ENCODE results near the gene LRRC72.
"Not testable (repeated sequence)": the region's sequence is repeated elsewhere in the genome, so short reads cannot be mapped to it uniquely, and the experiment has no call there.

The LRRC72 gene

GRCh38 chr7:16526742-16527540 lies at the start of gene LRRC72:
TSS of gene LRRC72 (plus strand) at chr7:16526825. CDS start at chr7:16526953, 128 bp downstream.
- no peak for DNase-seq

DNA sequence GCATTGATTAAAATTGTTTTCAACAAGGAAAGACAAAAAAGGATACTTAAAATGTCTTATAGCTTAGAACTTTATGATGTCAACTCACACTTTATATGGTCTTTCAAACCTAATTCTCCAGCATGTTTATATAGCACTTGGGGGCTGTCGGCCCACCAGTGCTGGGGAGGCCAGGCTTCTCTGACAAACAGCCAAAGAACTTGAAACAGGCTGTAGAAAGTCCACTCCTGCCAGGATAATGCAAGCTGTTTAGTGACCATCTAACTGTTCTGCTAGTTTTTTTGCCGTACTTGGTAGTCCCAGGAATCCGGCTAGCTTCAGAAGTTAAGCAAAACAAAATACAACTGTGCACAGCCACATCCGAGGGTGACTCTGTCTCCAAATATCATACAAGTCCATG lies 47.5 kb upstream of the LRRC72 start:
- no peak for DNase-seq

DNA sequence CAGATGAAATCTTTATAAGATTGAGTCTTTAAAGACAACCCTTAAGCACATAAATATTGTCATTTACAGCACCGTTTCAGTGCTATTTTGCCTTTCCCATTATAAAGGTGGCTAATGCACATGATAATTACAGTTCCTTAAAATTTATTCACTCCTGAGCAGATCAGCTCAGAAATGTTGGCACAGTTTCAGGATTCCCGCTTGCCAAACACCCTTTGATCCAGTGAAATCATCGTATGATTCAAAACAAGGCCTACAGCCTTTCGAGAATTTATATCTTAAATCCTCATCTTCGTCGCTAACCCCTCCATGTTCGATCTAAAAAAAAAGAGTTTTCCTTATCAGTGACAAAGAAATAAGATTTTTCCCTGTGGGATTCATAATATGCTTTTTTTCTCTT lies 47.0 kb upstream of the LRRC72 start:
- DNase-seq, result no peak

GRCh38 chr7:16484453-16485158 lies 42.0 kb upstream of the LRRC72 start:
- no peak for DNase-seq

DNA sequence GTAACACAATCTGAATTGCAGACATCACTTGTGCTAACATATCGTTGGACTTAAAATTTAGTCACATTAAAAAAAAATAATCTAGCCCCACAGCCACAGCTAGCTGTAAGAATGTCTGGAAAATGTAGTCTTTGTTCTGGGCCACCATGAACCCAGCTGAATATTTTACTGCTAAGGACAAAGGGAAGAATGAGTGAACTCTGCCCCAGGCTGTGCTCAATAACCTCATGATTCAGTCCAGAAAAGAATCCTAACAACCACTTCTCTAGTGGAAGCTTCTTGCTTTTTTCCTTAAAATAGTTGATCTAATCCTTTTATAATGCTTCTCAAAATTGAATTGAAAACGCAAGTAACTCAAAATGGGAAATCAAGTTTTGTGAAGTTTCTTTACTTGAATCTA lies 35.5 kb upstream of the LRRC72 start:
- no peak for DNase-seq

DNA sequence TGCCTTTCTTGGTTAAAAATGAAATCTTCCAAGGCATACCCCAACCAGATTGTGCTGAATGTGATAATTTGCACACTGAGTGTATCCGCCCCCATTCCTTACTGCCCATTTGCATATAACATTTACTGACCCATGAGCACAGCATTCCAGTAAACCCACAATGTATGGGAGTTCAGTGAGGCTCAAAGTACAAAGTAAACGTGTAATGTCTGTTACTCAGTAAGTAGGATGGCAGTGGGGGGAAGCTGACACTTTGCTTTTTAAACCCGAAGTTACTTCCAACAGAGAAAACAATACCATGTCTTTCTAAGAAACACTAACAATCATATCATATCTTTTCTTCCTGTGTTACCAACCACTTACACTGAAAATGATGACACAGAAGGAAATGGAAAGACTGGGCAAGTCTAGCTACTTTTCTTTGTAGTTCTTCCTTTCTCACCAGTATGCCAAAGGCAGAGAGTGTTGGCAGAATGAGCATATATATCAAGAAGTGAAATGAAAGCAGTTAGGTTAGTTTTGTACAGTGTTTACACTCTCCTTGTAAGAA lies 34.0 kb upstream of the LRRC72 start:
- DNase-seq, result no peak

DNA sequence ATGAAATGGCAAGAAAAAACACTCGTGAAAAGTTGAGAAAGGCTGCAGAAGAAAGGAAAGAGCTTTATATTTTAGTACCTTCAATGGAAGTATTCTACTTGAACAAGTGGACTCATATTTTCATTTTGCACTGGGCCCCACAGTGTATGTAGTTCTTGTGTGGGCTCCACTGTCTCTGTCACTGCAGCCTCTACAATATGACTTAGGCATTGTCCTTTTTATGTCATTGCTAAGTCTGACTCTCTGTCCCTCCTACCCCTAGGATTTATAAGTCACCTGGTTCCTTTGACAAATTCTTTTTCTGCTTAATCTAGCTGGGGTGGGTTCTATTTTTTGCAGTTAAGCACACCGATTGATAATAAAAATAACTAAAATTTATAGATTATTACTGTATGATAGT lies 33.4 kb upstream of the LRRC72 start:
- no peak for DNase-seq

DNA sequence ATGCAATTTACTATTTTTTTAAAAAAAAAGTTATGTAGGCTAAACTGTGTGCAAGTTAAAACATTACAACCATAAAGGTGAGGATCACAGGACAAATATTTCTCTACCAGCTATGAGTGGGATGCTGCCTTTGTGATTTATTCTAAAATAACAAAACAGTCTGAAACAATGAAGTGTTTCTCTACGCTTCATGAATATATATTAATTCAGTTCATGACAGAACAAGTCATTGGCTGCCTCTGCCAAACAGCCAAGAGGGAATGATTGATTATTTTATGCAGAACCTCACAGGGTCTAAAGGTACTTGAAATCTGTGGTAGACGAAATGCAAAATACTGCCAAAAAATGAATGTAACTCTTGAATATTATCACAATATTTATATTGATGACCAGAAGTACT lies 32.1 kb upstream of the LRRC72 start:
- DNase-seq, result no peak

DNA sequence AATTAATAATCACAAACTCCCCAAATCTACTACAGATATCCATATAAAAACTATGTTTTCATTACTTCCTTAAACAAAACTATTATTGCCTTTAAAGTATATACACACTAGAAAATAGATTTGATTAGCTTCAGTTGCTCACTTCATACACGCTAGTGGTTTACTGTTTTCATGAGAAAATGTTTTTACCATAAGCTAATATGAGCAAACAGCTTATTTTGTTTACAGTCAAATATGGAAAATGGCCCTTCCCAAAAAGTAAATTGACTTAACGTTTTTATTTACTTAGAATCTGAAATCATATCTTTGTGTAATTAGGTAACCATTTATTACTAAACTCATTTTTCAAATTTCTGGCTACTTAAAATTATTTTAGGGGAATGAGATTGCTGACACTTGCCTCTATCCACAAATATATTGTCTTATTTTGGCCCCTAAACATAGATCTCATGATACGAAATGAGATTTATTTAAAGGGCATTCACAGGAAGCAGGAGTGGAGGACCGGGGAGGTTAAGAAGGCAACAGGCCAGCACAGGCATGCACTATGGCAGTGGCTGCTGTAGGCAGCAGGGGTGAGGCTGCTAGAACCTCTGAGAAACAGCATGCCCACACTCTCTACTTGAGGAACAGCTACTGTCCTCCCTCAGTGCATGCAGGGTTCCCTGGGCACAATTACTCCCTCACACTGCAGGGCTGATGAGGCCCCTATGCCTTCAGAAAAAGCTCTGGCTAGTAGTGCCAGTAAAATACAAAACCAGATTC lies 31.5 kb upstream of the LRRC72 start:
- DNase-seq, result no peak

DNA sequence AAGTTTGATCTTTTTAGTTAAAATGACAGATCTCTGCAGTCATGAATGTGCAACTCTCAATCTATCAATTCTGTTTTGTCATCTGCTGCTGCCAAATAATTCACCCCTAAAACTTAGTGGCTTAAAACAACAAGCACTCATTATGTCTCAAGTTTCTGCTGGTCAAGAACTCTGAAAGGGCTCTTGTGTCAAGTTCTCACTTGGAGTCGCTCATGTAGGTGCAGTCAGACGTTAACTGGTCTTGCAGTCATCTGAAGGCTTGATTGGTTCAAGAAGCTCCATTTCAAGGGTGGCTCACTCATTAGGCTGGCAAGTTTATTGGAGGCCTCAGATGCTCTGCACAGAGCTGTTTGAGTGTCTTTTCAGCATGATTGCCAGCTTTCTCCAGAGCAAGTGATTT lies 28.5 kb upstream of the LRRC72 start:
- no peak for DNase-seq

DNA sequence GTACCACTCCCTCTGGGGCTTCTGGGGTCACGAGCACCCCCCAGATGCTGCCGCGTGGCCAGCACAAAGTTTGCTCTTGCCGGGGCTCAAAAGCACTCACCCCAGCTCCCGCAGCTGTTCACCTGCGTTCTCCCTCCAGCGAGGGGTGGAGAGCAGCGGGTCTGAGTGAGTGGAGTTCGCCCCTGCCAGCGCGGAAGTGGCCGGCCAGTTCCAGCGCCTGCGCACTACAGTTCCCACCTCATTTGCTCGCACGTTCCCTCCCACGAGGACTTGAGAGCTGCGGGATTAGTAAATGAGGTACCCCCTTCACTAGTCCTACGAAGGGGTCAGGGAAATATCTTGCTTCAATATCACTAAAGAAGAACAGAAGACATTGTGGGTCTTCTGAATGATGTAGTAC lies 24.3 kb upstream of the LRRC72 start:
- no peak for DNase-seq

- DNase-seq, result no peak
Measured at GRCh38 chr7:16504019-16504418, 22.6 kb upstream of the LRRC72 start.

- not testable (repeated sequence) for DNase-seq
Measured at GRCh38 chr7:16506422-16506821, 20.2 kb upstream of the LRRC72 start.

- DNase-seq, result no peak
Measured at GRCh38 chr7:16509829-16510228, 16.8 kb upstream of the LRRC72 start.

DNA sequence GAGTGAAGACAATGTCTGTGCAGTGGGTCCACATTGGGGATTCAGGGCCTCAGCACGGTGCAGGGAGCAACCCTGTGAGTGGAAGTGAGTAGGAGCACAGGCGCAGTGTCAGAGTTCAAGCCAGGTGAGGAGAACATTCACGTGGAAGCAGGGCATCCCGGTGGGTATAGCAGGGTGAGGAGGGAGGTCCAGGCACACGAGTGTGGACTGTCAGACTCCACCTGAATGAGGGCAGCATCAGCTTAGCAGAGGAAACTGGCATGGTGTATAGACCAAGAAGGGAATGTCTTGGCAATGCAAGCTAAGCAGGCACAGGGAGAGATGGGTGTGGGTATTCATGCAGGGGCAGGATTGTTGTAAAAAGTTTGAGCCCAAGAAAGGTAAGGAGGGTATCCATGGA lies 15.3 kb upstream of the LRRC72 start:
- DNase-seq, result no peak

GRCh38 chr7:16512097-16512496 lies 14.5 kb upstream of the LRRC72 start:
- no peak for DNase-seq

DNA sequence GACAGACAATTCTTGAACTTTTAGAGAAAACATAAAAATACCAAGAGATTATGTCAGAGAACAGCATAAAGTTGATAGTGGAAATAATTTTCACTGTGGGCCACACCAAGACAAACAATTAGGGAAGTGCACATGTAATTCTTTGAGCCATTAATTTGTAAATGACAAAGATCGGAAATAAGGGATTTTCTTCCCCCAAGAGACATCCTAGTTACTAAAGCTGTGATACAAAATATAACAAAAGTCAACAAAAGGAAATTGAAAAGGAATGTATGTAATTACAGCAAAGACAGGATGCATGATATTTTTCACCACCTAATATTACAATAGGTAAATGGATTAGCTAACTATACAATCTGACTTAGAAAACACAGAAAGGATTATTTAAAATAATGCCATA lies 12.4 kb upstream of the LRRC72 start:
- no peak for DNase-seq

GRCh38 chr7:16514729-16515128 lies 11.9 kb upstream of the LRRC72 start:
- DNase-seq, result no peak

DNA sequence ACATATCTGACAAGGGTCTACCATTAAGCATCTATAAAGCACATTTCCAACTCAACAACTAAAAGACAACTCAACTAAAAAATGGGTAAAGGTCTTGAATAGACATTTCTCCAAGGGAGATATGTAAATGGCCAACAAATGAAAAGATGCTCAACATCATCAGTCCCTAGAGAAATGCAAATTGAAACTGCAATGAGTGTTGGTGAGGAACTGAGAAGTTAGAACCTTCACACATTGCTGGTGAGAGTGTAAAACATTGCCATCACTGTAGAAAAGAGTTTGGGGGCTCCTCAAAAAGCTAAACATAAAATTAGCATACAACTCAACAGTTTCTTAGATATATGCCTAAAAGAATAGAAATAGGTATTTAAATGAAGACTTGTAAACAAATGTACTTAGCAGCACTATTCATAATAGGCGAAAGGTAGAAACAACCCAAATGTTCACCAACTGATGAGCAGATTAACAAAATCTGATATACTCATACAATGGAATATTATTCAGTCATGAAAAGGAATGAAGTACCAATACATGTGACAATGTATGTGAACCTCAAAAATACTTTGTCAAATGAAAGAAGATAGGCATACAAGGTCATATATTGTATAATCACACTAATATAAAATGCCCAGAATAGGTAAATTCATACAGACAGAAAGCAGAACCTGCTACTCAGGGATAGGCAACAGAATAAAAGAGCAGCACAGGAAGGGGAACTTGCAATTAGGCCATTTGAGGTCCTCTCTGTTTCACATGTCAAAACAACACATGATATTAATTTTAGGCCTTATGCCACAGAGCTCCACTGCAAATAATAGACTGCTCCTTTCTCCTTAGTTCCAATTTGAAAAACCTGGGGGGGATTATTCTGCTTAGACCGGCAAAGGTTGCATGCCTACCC lies 10.6 kb upstream of the LRRC72 start:
- DNase-seq, result no peak

GRCh38 chr7:16519985-16520384 lies 6.6 kb upstream of the LRRC72 start:
- not testable (repeated sequence) for DNase-seq

- no peak for DNase-seq
Measured at GRCh38 chr7:16524332-16524731, 2.3 kb upstream of the LRRC72 start.

GRCh38 chr7:16528520-16528919 lies 1.9 kb downstream of the LRRC72 start:
- no peak for DNase-seq
